CD14-positive monocyte (primary cell): ENCODE data around the gene BCAS2. TPM values are rescaled to one million over a fixed set of nuclear protein-coding genes. Genes with fewer than 3 reads are reported as not detected.

Experiments used
- DNase-seq, 3 donors: peaks; one replicate each; pipeline ENCODE4 v3.0.0-alpha.2; 2011 to 2022
- H2AFZ ChIP-seq: 2 replicates; pipeline ENCODE4 v1.6.0; 2012; ENCODE audit warnings: mild to moderate bottlenecking, low read depth, low read length, inconsistent platforms; ENCODE audit not compliant: insufficient read depth, poor library complexity, severe bottlenecking
- H3K27ac ChIP-seq, 2 donors: 1 replicate in 1 of 2; 2 replicates in 1 of 2; pipeline ENCODE4 v1.5.1; 2012 to 2013; ENCODE audit warnings: low read length in 2 of 2, control low read depth in 1 of 2, inconsistent platforms in 1 of 2, low read depth in 1 of 2, mild to moderate bottlenecking in 1 of 2
- H3K27me3 ChIP-seq, 2 donors: one replicate each; pipeline versions ENCODE4 v1.6.0 to v1.6.1; 2011 to 2013; ENCODE audit warnings: low read length in 2 of 2; ENCODE audit not compliant: control insufficient read depth in 2 of 2, insufficient read depth in 2 of 2
- H3K36me3 ChIP-seq, 2 donors: replicated peaks in 1 of 2; 1 replicate in 1 of 2; 2 replicates in 1 of 2; pipeline versions ENCODE4 v1.5.1 to v1.6.1; 2012 to 2013; ENCODE audit warnings: low read length in 2 of 2, control low read depth in 1 of 2, inconsistent platforms in 1 of 2, mild to moderate bottlenecking in 1 of 2; ENCODE audit not compliant: insufficient read depth in 2 of 2, control insufficient read depth in 1 of 2
- H3K4me1 ChIP-seq, 2 donors: 1 replicate in 1 of 2; 2 replicates in 1 of 2; pipeline versions ENCODE4 v1.5.1 to v1.6.1; 2012 to 2013; ENCODE audit warnings: low read length in 2 of 2, control low read depth in 1 of 2, inconsistent platforms in 1 of 2, mild to moderate bottlenecking in 1 of 2, moderate library complexity in 1 of 2; ENCODE audit not compliant: insufficient read depth in 2 of 2, control insufficient read depth in 1 of 2
- H3K4me2 ChIP-seq: replicated peaks from 2 replicates; pipeline ENCODE3; 2012; ENCODE audit warnings: low read length, moderate library complexity, mild to moderate bottlenecking; ENCODE audit not compliant: poor library complexity, severe bottlenecking; ENCODE audit errors: extremely low read depth
- H3K4me3 ChIP-seq, 3 experiments: fragments of 200-600 bp in 1 of 3; sonication (generic) in 1 of 3; replicated peaks in 1 of 3; 1 replicate in 2 of 3; 2 replicates in 1 of 3; pipeline ENCODE4 v1.5.1; 2011 to 2013; ENCODE audit warnings: low read length in 3 of 3, mild to moderate bottlenecking in 3 of 3, control low read depth in 2 of 3, low read depth in 2 of 3, inconsistent platforms in 1 of 3, moderate library complexity in 1 of 3
- H3K79me2 ChIP-seq: 2 replicates; pipeline ENCODE4 v1.6.0; 2012; ENCODE audit warnings: mild to moderate bottlenecking, control low read depth, inconsistent platforms, low read length, moderate library complexity; ENCODE audit not compliant: insufficient read depth
- H3K9ac ChIP-seq: 2 replicates; pipeline ENCODE4 v1.6.0; 2017; ENCODE audit warnings: low read length, mild to moderate bottlenecking; ENCODE audit not compliant: insufficient read depth, poor library complexity, severe bottlenecking
- H3K9me3 ChIP-seq, 2 donors: replicated peaks in 1 of 2; 1 replicate in 1 of 2; 2 replicates in 1 of 2; pipeline versions ENCODE4 v1.5.1 to v1.6.1; 2012 to 2013; ENCODE audit warnings: low read length in 2 of 2, control low read depth in 1 of 2; ENCODE audit not compliant: control insufficient read depth in 1 of 2, insufficient read depth in 1 of 2
- H4K20me1 ChIP-seq: 2 replicates; pipeline ENCODE4 v1.6.0; 2012; ENCODE audit warnings: mild to moderate bottlenecking, low read length, control low read depth, moderate library complexity; ENCODE audit not compliant: insufficient read depth
- H3K27ac Mint-ChIP-seq, 7 donors: one replicate each; pipeline ENCODE4 v1.8.0; 2020; ENCODE audit warnings: mild to moderate bottlenecking in 7 of 7, mixed read lengths in 7 of 7, moderate library complexity in 6 of 7, inconsistent platforms in 2 of 7
- H3K27me3 Mint-ChIP-seq, 3 donors: one replicate each; pipeline ENCODE4 v1.8.0; 2021 to 2022; ENCODE audit warnings: low read depth in 3 of 3, mild to moderate bottlenecking in 3 of 3, mixed read lengths in 3 of 3, moderate library complexity in 3 of 3, inconsistent platforms in 1 of 3
- H3K36me3 Mint-ChIP-seq, 2 donors: one replicate each; pipeline ENCODE4 v1.8.0; 2020; ENCODE audit warnings: mixed read lengths in 2 of 2, inconsistent platforms in 1 of 2, mild to moderate bottlenecking in 1 of 2
- H3K4me1 Mint-ChIP-seq: one replicate; pipeline ENCODE4 v1.8.0; 2020; ENCODE audit warnings: mild to moderate bottlenecking, mixed read lengths
- H3K4me3 Mint-ChIP-seq, 2 donors: one replicate each; pipeline ENCODE4 v1.8.0; 2020; ENCODE audit warnings: mild to moderate bottlenecking in 2 of 2, mixed read lengths in 2 of 2, moderate library complexity in 1 of 2
- H3K9me3 Mint-ChIP-seq, 7 donors: one replicate each; pipeline ENCODE4 v1.8.0; 2020 to 2022; ENCODE audit warnings: mixed read lengths in 7 of 7, mild to moderate bottlenecking in 6 of 7, moderate library complexity in 6 of 7, inconsistent platforms in 2 of 7
- CTCF ChIP-seq: fragments of 200-600 bp; IDR thresholded peaks from one replicate; pipeline ENCODE4 v1.8.0; 2022; ENCODE audit warnings: antibody characterized with exemption, mild to moderate bottlenecking
- WGBS: methylation state at CpG from one replicate; pipeline ENCODE4 v1.1.5; 2013; ENCODE audit warnings: missing lambda C conversion rate; ENCODE audit not compliant: insufficient coverage; 5-methylcytosine and 5-hydroxymethylcytosine counted together
- intact Hi-C, 2 donors: fragments of 100-400 bp; cut with micrococcal nuclease; formaldehyde crosslinking; loops; one replicate each; pipeline versions ENCODE4 v1.15.0 to v1.15.1; 2023
- polyA plus RNA-seq, 3 donors: library from polyadenylated mRNA; depleted of rRNA in 1 of 3; unstranded in 2 of 3; stranded (reverse) in 1 of 3; fragments of 300-500 nt in 2 of 3; fragments of >200 nt in 1 of 3; fragmentation: Illumina TruSeq in 2 of 3; gene quantifications; 1 replicate in 2 of 3; 2 replicates in 1 of 3; pipeline ENCODE4 v1.2.3, GENCODE V29; 2012 to 2021

The BCAS2 gene
- polyA plus RNA-seq, 3 donors = 22.1 to 55.7 (median 47.6) TPM

- Mint-ChIP-seq H3K4me1 (no peaks in the 10 kb centered on the region), H3K4me3 (no peak overlapping the region), H3K36me3 (no peaks in the 10 kb centered on the region), H3K27ac (no peak overlapping the region), H3K27me3 (peaks cover 7 to 13% (median 7%) of the 10 kb centered on the region in 3 donors), H3K9me3 (peaks cover 0 to 11% (median 2%) of the 10 kb centered on the region in 7 donors)
- H3K9me3 ChIP-seq = no peaks in the 10 kb centered on the region
- H3K4me2 ChIP-seq = no peak overlapping the region
- intact Hi-C loops = no loop called here
- H3K36me3 ChIP-seq = no peaks in the 10 kb centered on the region
- TF ChIP-seq CTCF = no peak
- no peak overlapping the region for H2AFZ ChIP-seq
- no peaks in the 10 kb centered on the region for H3K79me2 ChIP-seq
- H3K9ac ChIP-seq = no peak overlapping the region
- no peak for DNase-seq
- no peak overlapping the region for H3K4me3 ChIP-seq
- H4K20me1 ChIP-seq = no peaks in the 10 kb centered on the region
- H3K4me1 ChIP-seq = no peaks in the 10 kb centered on the region
- peaks cover 3 to 7% of the 10 kb centered on the region in 2 donors for H3K27me3 ChIP-seq
- H3K27ac ChIP-seq = no peak overlapping the region
Observed at GRCh38 chr1:114618606-114619005, 37.2 kb upstream of the BCAS2 start.

- peaks cover 0 to 2% (median 0%) of the 10 kb centered on the region in 7 donors for H3K9me3 Mint-ChIP-seq
- no peak overlapping the region for H3K4me3 ChIP-seq
- peaks cover 0 to 3% of the 10 kb centered on the region in 2 donors for H3K27me3 ChIP-seq
- no peak overlapping the region for H3K4me2 ChIP-seq
- no peaks in the 10 kb centered on the region for H3K9me3 ChIP-seq
- no peaks in the 10 kb centered on the region for H3K36me3 ChIP-seq
- H3K79me2 ChIP-seq = no peaks in the 10 kb centered on the region
- no peak overlapping the region for H3K4me3 Mint-ChIP-seq
- no peak overlapping the region for H2AFZ ChIP-seq
- no peak for TF ChIP-seq CTCF
- no peaks in the 10 kb centered on the region for H3K4me1 Mint-ChIP-seq
- H4K20me1 ChIP-seq = no peaks in the 10 kb centered on the region
- H3K27ac Mint-ChIP-seq = no peak overlapping the region
- peaks cover 4 to 16% (median 4%) of the 10 kb centered on the region in 3 donors for H3K27me3 Mint-ChIP-seq
- no peak overlapping the region for H3K27ac ChIP-seq
- no peak overlapping the region for H3K9ac ChIP-seq
- H3K36me3 Mint-ChIP-seq = no peaks in the 10 kb centered on the region
- DNase-seq = no peak
- WGBS = 100% methylated on average over 4 of the region's 9 CpGs
- H3K4me1 ChIP-seq = no peaks in the 10 kb centered on the region
- intact Hi-C loops = no loop called here
Observed at GRCh38 chr1:114610546-114611245, 29.3 kb upstream of the BCAS2 start.
